KOPT-K1 (cell line): ENCODE measurements around the gene SF1.

Experiments used
- H3K27ac ChIP-seq: fragments of 200-600 bp; sonication (generic); 2 replicates; pipeline ENCODE4 v1.5.1; 2016; ENCODE audit warnings: antibody characterized with exemption, mild to moderate bottlenecking, low read depth, low read length; ENCODE audit not compliant: poor library complexity, severe bottlenecking
- H3K36me3 ChIP-seq: fragments of 200-600 bp; sonication (generic); 2 replicates; pipeline ENCODE4 v1.5.1; 2017; ENCODE audit warnings: antibody characterized with exemption, mild to moderate bottlenecking, low read length, moderate library complexity; ENCODE audit not compliant: insufficient read depth
- H3K9me3 ChIP-seq: fragments of 200-600 bp; sonication (generic); 2 replicates; pipeline ENCODE4 v1.5.1; 2017; ENCODE audit warnings: antibody characterized with exemption, low read length, mild to moderate bottlenecking; ENCODE audit not compliant: insufficient read depth, poor library complexity, severe bottlenecking

Gene SF1

DNA sequence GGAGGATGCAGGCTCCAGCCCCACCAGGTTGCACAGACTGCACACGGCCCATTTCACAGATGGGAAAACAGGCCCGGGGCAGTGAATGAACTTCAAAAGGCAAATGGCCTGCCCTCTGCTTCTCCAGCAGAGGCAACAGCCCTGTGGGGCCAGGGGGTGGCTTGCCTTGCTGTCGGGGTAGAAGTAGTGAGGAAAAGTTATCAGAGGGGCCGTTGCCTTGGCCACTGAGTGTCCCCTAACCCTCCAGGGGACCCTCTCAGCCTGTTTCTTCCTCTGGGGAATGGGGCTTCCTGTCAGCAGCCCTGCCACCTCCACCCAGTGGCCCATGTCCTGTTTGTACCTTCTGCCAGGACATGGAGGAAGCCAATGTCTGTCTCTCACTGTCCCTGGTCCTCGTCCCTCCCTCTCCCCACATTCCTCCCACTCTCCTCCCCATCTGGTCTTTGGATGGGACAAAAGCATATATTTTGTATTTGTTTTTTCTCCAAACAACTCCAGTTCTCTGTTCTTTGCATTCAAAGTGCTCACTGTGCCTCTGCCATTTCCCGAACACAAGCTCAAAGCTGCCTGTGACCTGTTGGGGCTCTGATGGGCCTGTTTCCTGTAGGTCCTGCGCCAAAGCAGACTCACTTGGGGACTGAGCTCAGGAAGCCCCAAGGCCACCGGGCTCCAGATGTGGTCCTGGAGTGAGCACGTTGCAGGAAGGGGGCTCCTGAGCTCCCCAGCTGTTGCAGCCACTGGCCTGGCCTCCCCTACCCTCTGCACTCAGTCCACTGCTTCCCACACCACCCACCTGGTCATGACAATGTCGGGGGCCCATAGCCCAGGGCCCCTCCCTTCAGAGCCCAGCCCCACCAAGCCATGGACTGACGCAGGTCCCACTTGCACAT lies 15.2 kb upstream of the SF1 start:
- H3K9me3 ChIP-seq, result no peaks in the 10 kb centered on the region
- peak overlapping the region; percentile 40 for H3K27ac ChIP-seq
- peaks cover 42% of the 10 kb centered on the region; the same call in 1 of the 2 replicates for H3K36me3 ChIP-seq

DNA sequence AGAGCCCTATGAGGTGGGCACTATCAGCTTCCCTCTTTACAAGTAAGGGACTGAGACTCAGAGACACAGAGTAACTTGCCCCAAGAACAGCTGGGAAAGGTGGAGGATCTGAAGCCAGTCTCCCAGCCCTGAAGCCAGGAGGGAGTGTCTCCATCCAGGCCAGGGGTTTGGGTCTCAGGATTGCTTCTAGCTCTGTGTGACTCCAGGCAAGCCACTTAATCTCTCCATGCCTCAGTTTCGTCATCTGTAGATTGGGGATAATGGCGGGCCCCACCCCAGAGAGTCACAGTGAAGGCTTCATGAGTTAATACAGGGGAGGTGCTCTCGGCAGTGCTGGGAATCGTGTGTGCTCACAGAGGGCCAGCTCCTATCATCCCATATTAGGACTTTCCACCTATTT lies 14.1 kb upstream of the SF1 start:
- Histone ChIP-seq H3K27ac (no peak overlapping the region), H3K9me3 (no peaks in the 10 kb centered on the region), H3K36me3 (peaks cover 52% of the 10 kb centered on the region; the same call in 1 of the 2 replicates)

DNA sequence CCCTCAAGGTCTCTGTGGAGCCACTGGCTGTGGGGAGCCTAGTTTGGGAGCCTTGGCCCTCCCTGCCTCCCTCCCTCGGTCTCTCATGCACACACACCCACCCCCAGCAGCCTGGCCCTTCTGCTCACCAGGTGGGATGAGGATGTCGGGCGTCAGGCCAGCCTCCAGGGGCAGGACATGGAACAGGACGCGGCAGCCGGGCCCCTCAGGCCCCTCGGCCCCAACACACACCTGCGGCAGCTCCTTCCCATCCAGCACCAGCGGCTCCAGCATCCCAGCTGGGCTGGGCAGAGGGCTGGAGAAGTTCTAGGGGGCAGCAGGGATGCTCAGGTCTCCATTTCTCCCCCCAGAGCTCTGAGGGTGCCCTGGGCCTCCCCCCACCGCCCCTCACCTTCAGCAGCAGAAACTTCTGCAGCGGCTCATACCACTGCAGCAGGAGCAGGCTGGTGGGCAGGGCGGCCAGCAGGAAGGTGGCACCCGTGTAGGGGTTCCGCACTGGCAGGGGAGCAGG lies 13.5 kb upstream of the SF1 start:
- H3K27ac ChIP-seq, result no peak overlapping the region
- no peaks in the 10 kb centered on the region for H3K9me3 ChIP-seq
- peaks cover 45% of the 10 kb centered on the region; the same call in 1 of the 2 replicates for H3K36me3 ChIP-seq

DNA sequence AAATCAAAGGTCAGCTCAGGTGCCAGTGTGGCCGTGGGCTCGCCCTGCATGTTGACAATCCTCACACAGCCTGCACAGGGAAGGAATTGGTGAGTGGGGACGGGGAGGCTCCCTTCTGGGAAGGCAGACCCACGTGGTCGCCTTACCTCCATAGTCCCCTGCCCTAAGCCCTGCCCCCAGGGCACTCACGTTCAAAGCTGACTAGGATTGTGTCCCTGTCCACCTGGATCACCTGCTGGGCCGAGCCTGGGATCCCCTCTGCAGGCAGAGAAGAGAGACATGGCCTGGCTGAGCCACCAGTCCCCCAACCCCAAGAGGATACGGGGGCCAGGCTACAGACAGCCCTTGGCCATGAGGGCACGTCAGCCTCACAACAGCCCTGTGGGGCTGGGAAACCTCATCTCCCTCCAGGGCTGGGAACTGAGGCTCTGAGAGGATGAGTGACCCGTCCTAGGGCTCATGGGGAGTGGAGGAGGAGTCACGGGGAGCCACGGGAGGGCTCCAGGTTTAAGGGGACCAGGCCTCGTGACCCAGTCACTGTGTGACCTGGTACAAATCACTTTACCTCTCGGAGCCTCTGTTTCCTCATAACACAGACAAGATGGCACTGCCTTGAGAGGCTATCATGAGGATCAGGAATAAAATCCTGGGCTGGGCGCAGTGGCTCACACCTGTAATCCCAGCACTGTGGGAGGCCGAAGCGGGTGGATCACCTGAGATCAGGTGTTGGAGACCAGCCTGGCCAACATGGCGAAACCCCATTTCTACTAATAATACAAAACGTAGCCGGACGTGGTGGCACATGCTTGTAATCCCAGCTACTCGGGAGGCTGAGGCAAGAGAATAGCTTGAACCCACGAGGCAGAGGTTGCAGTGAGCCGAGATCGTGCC lies 12.1 kb upstream of the SF1 start:
- H3K9me3 ChIP-seq, result no peaks in the 10 kb centered on the region
- H3K27ac ChIP-seq, result no peak overlapping the region
- H3K36me3 ChIP-seq, result peaks cover 32% of the 10 kb centered on the region; the same call in 1 of the 2 replicates

DNA sequence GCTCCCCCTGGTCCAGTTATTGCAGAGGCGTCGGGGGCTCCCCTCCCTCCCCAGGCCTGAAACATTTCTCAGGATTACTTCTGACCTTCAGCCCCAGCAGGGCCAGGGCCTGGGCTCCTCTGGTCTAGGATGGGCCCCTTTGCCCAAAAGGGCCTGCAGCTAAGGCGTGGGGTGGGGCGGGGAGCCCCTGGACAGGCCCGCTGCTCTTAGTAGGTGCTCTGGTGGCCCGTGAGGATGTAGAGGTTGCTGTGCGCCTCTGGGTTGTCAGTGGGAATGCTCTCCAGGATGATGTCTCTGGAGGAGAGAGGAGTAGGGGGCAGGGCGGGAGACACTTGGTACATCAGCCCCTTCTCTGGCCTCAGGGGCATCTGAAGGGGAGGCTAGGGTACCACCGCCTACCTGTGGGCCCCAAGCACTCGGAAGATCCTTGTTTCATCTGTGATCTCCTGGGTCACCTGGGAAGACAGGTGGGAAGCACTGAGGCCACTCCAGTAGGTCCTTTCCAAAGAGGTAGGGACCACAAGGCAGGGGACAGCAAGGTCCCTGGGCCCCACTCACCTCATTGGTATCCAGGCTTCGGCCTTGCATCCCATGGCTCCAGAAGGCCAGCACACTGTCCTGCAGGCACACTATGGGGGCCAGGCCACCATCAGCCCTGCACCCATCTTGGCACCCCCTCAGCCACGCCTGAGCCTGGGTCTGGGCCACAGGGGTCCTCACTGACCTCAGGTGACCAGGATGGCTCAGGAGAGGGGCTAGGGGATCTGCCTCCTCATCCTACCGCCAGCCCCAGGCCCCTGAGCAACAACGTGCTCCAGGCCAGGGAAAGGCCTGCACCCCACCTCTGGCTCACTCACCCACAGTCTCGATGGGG lies 11.2 kb upstream of the SF1 start:
- Histone ChIP-seq H3K27ac (no peak overlapping the region), H3K36me3 (peaks cover 32% of the 10 kb centered on the region; the same call in 1 of the 2 replicates), H3K9me3 (no peaks in the 10 kb centered on the region)

DNA sequence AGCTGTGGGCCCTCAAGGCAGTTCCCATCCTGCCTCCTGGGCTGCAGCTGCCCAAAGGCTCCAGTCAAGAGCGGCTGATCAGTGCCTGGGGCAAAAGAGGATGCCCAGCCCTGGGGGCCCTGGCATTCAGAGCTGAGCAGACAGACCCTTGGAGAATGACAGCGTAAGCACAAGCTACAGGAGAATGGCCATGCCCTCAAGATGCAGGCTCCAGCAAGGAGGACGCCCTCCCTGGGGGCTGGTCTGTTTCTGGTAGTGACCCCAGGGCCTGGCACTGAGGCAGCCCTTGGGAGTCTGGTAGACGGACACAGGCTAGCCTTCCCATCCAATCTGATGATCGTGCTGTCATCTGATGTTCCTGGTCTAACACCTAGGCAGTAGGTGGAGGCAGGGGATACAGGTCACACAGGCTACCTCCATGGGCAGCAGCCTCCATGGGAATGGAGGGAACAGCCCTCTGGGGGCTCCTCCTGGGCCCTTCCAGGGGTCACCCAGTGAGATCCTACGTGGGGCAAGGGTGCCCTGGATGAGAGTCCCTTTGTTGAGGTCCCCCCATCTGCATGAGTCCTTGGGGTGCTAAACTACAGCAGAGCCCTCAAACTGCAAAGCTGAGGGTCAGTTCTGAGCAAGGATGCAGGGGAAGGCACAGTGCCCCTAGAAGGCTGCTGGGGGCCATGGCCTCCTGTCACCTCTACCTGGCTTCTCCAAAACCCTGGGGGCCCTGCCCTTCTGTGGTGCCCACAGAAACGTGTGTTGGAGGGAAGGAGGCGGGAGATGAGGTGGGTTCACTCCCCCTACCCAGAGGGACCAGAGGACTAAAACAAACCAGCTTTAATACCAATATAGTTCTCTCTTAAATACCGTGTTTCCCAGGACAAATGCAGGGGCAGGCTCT lies 10.2 kb upstream of the SF1 start:
- H3K9me3 ChIP-seq, result no peaks in the 10 kb centered on the region
- peaks cover 32% of the 10 kb centered on the region; the same call in 1 of the 2 replicates for H3K36me3 ChIP-seq
- H3K27ac ChIP-seq, result no peak overlapping the region

DNA sequence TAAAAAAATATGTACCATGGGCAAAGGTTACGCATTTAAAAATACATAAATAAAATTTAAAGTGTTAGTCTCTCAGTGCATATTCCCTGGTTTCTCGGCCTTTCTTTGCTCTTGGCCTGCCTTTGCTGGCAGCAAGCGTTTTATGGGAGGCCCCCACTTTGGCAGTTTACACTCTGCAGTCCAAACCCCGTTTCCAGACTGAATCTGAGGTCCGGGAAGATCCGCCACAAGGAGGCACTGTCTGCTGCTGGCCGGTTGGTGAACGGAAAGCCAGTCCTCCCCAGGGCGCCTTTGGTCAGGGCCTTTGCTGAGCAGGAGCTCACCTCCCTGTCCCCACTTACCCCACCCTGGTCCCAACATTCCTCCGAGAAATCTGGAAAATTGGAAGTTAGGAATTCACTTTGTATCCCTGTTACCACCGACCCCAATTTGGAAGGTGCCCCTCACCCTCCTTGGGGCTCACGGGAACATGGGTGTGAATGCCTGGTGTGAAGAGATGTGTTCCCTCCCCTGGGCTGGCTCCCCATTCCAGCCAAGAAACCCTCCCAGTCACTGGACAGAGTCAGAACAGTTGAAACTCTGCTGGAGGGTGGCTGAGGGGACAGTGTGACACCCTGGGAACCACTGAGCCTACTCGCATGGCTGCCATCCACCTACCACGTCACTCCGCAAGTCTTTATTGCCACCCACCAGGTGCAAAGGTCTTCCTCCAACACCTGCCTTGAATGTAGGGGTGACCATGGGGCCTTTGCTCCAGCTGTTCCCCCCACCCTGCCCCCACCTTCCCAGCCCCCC lies 9.4 kb upstream of the SF1 start:
- Histone ChIP-seq H3K9me3 (no peaks in the 10 kb centered on the region), H3K36me3 (peaks cover 32% of the 10 kb centered on the region; the same call in 1 of the 2 replicates), H3K27ac (no peak overlapping the region)

DNA sequence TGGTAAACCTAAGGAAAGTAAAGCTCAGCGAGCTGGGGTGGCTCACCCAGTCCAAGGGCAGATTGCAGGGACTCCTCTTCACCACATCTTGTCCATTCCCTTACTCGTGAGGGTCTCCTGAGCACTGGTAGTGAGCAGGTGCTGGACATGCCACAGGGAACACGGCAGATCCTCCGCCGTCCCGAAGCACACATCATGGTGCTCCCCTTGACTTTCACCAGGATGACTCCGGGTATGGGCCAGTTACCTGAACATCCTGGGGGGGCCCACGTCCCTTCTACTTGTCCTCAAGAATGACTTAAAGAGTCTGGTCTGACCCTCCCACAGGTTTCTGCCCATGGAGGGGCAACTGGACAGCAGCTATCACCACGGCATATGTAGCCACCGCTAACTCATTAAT lies 8.0 kb upstream of the SF1 start:
- no peaks in the 10 kb centered on the region for H3K9me3 ChIP-seq
- H3K36me3 ChIP-seq, result peaks cover 32% of the 10 kb centered on the region; the same call in 1 of the 2 replicates
- H3K27ac ChIP-seq, result no peak overlapping the region

DNA sequence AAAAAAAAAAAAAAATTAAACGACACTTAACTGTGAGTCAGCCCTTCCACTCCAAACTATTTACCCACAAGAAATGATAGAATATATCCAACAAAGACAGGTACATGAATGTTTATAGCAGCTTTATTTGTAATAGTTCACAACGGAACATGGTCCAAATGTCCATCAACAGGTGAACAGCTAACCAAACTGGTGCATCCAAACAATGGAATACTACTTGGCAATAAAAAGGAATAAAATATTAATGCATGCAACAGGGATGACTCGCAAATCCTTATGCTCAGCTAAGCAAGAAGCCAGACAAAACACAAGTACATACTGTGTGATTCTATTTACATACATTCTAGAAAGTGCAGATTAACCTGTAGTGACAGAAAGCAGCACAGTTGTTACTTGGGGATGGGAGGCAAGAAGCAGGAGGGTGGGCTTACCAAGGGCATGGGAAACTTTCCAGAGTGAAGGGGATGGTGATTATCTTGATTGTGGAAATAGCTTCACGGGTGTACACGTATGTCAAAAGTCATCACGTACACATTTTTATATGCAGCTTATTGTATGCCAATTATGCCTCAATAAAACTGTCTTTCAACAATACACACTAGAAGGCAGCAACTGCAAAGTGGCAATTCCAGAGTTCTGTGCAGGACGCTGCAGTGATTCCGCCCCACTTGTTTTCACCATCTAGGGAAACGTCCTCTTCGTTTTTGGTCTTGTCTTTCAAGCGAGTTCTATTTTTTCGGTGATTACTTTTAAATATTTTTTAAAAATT lies 6.7 kb upstream of the SF1 start:
- Histone ChIP-seq H3K27ac (no peak overlapping the region), H3K36me3 (peaks cover 25% of the 10 kb centered on the region; the same call in 1 of the 2 replicates), H3K9me3 (no peaks in the 10 kb centered on the region)

DNA sequence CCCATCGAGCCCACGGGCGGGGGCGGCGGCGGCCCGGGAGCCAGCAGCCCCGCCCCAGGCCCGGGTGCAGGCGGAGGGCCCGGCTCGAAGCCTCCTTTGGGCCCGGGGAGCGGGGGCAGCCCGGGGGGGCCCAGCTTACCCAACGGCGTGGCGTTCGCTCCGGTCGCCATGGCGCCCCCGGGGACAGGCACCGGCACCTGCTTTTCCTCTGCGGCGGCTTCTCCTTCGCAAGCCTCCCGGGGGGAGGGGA lies 194 bp downstream of the SF1 start:
- H3K36me3 ChIP-seq, result peaks cover 44% of the 10 kb centered on the region
- H3K27ac ChIP-seq, result peak overlapping the region; percentile 94
- no peaks in the 10 kb centered on the region for H3K9me3 ChIP-seq

DNA sequence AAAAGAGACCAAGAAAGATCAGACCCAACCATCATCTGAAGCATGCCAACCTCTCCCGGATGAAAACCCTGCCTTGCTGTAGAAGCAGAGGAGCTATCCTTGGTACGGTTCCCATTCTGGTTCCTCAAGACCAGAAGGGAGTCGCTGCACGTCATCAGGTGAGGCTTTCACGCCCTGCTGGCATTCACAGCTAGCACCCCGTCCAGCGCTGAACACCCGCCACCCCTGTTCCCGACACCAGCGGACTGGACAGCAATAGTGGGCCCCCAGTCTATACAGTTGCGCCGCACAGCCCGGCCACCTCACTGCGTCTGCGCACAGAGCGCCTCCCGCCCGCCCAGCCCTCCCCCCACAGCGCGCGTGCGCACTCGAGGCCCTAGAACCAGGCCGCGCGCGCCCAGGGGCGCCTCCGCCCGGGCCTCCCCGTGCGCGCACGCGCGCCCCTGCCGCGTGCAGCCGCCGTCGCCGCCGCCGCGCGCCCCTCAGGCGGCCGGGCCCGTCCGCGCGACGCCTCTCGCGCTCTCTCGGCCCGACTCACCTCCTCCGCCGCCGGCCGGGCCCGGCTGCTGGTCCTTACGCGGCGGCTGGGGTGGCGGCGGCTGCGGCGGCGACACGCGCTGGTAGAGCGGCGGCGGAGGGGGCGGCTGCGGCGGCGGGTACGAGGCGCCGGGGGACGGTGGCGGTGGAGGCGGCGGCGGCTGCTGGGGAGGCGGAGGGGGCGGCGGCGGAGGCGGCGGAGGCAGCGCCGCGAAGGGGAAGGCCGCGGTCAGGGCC lies 706 bp downstream of the SF1 start:
- H3K27ac ChIP-seq, result peak overlapping the region; percentile 94
- H3K36me3 ChIP-seq, result peaks cover 49% of the 10 kb centered on the region
- no peaks in the 10 kb centered on the region for H3K9me3 ChIP-seq

DNA sequence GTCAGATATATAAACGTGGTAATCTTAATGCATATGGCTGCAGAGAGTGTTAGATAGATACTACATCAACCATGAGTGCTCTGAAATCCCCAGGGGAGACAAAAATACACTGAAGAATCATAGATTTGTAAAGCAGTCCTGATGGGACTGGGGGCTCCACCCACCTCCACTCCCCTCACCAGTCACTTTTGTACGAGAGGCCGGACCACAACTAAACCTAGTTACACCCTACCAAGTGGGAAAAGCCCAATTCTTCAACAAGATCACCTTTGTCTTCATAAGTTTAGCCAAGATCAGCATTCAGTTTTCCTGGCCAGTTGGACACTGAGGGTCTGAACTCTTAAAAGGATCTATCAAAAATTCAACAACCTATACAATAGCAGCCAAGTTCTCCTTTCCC lies 1.5 kb downstream of the SF1 start:
- Histone ChIP-seq H3K36me3 (peaks cover 57% of the 10 kb centered on the region), H3K27ac (peak overlapping the region; percentile 94), H3K9me3 (no peaks in the 10 kb centered on the region)
